ENCODE results near the gene COL23A1. TPM values are rescaled to one million over a fixed set of nuclear protein-coding genes. Genes with fewer than 3 reads are reported as not detected.

Gene COL23A1
- total RNA-seq, 2 donors from 2014 or later: 1.5 to 2.5 TPM

DNA sequence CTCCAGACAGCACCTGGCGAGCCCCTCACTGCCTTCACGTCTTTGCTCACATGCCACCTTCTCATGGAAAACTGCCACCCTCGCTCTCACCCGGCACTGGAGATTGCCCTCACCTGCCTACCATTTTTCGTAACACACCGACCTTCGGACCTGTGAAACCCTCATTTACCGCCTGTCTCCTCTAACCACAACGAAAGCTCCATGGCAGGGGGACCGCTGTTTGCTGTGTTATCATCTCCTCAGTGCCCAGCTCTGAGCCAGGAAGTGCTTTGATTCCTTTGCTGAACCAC, 248.4 kb downstream of the COL23A1 start:
- no peak overlapping the region for H3K27ac ChIP-seq
- TF ChIP-seq, protein P1, sequence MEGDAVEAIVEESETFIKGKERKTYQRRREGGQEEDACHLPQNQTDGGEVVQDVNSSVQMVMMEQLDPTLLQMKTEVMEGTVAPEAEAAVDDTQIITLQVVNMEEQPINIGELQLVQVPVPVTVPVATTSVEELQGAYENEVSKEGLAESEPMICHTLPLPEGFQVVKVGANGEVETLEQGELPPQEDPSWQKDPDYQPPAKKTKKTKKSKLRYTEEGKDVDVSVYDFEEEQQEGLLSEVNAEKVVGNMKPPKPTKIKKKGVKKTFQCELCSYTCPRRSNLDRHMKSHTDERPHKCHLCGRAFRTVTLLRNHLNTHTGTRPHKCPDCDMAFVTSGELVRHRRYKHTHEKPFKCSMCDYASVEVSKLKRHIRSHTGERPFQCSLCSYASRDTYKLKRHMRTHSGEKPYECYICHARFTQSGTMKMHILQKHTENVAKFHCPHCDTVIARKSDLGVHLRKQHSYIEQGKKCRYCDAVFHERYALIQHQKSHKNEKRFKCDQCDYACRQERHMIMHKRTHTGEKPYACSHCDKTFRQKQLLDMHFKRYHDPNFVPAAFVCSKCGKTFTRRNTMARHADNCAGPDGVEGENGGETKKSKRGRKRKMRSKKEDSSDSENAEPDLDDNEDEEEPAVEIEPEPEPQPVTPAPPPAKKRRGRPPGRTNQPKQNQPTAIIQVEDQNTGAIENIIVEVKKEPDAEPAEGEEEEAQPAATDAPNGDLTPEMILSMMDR (IDR thresholded peaks at IDR 0.05): no peak
- H3K4me3 ChIP-seq: no peak overlapping the region
- H3K27me3 ChIP-seq (replicated peaks; ENCODE audit: insufficient read depth): no peaks in the 10 kb centered on the region
- DNase-seq (ENCODE audit: low spot score): no peak
- no peaks in the 10 kb centered on the region for H3K4me1 ChIP-seq (ENCODE audit: control insufficient read depth in 1 of 2, low read depth in 2 of 2)
- no peaks in the 10 kb centered on the region for H3K9me3 ChIP-seq
- no peak for ATAC-seq (ENCODE audit: insufficient number of reproducible peaks, low FRiP score, low read depth)
- no peaks in the 10 kb centered on the region for H3K36me3 ChIP-seq

DNA sequence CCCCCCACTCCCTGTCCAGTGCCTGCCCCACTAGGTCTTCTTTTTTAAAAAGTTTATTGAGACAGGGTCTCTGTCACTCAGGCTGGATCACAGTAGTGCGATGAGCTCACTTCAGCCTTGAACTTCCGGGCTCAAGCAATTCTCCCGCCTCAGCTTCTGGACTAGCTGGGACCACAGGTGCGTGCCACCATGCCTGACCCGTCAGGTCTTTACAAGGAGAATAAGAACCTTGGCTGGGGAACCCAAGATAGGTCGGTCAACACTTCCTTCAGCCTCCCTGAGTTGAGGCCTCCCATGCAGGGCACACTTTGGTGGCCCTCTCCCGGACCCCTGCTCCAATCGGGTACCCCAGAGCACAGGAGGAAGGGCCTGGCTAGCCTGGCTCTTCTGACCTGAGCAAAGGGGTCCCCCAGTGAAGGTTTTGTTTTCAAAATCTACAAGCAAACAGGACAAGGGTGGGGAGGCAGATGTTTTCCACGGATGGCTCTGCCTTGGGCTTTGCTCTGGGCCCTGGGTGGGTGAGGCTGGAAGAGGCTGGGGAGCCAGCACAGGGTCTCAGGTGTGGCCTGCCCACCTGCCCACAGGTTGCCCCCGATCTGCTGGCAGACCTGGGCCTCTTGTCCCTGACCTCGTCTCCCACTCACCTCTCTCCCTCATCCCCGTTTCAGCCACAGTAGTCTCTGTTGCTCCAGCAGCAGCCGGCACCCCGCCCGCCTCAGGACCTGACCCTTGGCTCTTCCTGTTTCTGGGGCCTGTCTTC, 248.9 kb downstream of the COL23A1 start:
- DNase-seq (ENCODE audit: low spot score) (no peak), ATAC-seq (ENCODE audit: insufficient number of reproducible peaks, low FRiP score, low read depth) (no peak)
- no peaks in the 10 kb centered on the region for H3K36me3 ChIP-seq
- no peaks in the 10 kb centered on the region for H3K27me3 ChIP-seq (replicated peaks; ENCODE audit: insufficient read depth)
- TF ChIP-seq, protein P1 (IDR thresholded peaks at IDR 0.05): no peak
- no peak overlapping the region for H3K4me3 ChIP-seq
- no peaks in the 10 kb centered on the region for H3K9me3 ChIP-seq
- no peaks in the 10 kb centered on the region for H3K4me1 ChIP-seq (ENCODE audit: control insufficient read depth in 1 of 2, low read depth in 2 of 2)
- no peak overlapping the region for H3K27ac ChIP-seq

GRCh38 chr5:178340637-178341036, 249.6 kb downstream of the COL23A1 start:
- TF ChIP-seq, protein P1 (IDR thresholded peaks at IDR 0.05): no peak
- H3K36me3 ChIP-seq: no peaks in the 10 kb centered on the region
- H3K9me3 ChIP-seq: no peaks in the 10 kb centered on the region
- no peaks in the 10 kb centered on the region for H3K4me1 ChIP-seq (ENCODE audit: control insufficient read depth in 1 of 2, low read depth in 2 of 2)
- ATAC-seq (ENCODE audit: insufficient number of reproducible peaks, low FRiP score, low read depth): no peak
- no peak overlapping the region for H3K4me3 ChIP-seq
- no peak overlapping the region for H3K27ac ChIP-seq
- DNase-seq (ENCODE audit: low spot score): no peak
- H3K27me3 ChIP-seq (replicated peaks; ENCODE audit: insufficient read depth): no peaks in the 10 kb centered on the region

DNA sequence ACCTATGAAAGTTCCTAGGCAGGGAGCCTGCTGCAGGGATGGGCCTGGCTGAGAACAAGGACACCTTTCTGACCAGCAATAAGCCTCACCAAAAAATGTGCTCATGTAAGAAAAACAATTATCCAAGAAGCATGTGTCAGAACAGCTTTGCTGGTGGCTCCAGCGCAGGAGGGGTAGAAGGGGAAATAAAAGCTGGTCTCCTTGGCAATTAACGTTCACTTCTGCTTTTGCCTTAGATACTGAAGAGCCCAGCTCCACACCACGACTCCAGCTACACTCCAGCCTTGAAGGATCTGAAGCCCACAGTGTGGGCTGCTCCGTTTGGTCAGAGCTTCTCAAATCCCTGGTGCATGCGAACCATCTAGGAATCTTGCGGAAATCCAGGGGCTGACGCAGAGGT, 250.0 kb downstream of the COL23A1 start:
- ATAC-seq (ENCODE audit: insufficient number of reproducible peaks, low FRiP score, low read depth): no peak
- no peak overlapping the region for H3K4me3 ChIP-seq

DNA sequence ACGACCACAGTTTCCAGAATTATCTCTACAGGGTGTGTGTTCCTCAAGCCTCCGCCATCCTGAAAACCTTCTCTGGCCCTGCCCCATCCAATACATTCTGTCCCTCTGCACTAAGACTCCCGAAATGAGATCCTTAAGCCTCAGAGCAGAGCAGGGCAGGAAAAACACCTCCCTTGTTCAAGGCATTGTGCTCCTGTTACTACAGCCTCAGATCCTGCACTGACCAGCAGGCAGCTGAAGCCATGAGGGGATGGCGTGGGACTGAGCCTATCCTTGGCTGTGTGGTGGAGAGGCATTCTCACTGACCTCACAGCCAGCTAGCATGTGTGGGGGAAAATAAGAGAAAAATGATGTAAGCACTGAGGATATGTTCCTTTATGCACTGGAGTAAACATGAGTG, 250.9 kb downstream of the COL23A1 start:
- no peak overlapping the region for H3K27ac ChIP-seq
- TF ChIP-seq, protein P1 (IDR thresholded peaks at IDR 0.05): no peak
- no peaks in the 10 kb centered on the region for H3K36me3 ChIP-seq
- no peak for DNase-seq (ENCODE audit: low spot score)
- H3K27me3 ChIP-seq (replicated peaks; ENCODE audit: insufficient read depth): no peaks in the 10 kb centered on the region
- H3K4me3 ChIP-seq: no peak overlapping the region
- no peaks in the 10 kb centered on the region for H3K9me3 ChIP-seq
- H3K4me1 ChIP-seq (ENCODE audit: control insufficient read depth in 1 of 2, low read depth in 2 of 2): no peaks in the 10 kb centered on the region
- no peak for ATAC-seq (ENCODE audit: insufficient number of reproducible peaks, low FRiP score, low read depth)

More for the DNA sequence above, 250.0 kb downstream of the COL23A1 start:
- no peaks in the 10 kb centered on the region for H3K27me3 ChIP-seq (replicated peaks; ENCODE audit: insufficient read depth)
- no peak for DNase-seq (ENCODE audit: low spot score)
- no peak overlapping the region for H3K27ac ChIP-seq
- H3K9me3 ChIP-seq: no peaks in the 10 kb centered on the region
- TF ChIP-seq, protein P1 (IDR thresholded peaks at IDR 0.05): no peak
- H3K36me3 ChIP-seq: no peaks in the 10 kb centered on the region
- H3K4me1 ChIP-seq (ENCODE audit: control insufficient read depth in 1 of 2, low read depth in 2 of 2): no peaks in the 10 kb centered on the region

All from thoracic aorta (tissue), 2 donors.